ENCODE results near the gene GTPBP2. TPM values are rescaled to one million over a fixed set of nuclear protein-coding genes. Genes with fewer than 3 reads are reported as not detected.

The GTPBP2 gene
- total and polyA plus RNA-seq, 2 of the 13 experiments (the other 11 are each of a cell fraction or from before 2014, with no cell fraction given) = 26.9 to 88.2 TPM

DNA sequence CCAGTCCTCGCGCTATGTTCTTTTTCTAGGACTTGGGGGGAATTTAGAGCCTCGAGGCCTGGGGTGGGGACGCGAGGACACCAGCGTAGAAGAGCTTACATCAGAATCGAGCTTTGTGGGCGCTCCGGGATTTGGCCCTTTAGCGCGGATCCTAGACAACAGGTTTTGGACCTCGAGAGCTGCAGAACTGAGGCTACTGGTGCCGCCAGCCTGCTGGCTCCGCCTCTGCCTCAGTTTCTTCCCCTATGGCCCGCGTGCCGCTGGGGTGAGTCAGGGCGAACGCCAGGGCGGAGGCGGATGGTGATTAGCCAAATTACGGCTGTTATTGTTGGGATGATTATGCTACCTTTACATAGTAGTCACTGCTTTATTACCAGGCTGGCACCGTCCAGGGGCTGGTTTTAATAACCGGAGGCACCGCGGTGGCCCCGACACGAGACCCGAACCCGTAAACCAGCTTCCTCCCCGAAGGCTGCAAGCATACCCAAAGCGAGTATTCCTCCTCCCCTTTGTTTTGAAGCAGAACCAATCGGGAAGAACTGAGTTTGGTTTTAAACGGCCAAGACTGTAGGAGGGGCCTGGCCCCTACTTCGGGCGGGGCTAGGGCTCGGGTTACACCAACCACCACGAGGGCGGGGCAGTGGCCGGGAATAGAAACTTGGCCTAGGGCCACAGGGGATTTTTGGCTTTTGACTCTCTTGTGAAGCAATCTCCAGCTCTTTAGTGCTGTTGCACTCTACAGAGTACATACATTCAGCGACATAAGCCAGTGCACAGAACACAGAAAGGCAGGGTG lies 639 bp upstream of the GTPBP2 start (continued):
- TF ChIP-seq ZNF251 (CRISPR knock-in tag; IDR thresholded peaks at IDR 0.05) = no peak
- no peak for TF ChIP-seq CENPT (CRISPR knock-in tag; IDR thresholded peaks at IDR 0.05; ENCODE audit: low read depth)
- TF ChIP-seq PLRG1 (conservative IDR thresholded peaks at IDR 0.05) = no peak
- TF ChIP-seq ZC3H13 (CRISPR knock-in tag; IDR thresholded peaks at IDR 0.05) = no peak; the same call in 1 of the 2 replicates
- TF ChIP-seq, protein P1, sequence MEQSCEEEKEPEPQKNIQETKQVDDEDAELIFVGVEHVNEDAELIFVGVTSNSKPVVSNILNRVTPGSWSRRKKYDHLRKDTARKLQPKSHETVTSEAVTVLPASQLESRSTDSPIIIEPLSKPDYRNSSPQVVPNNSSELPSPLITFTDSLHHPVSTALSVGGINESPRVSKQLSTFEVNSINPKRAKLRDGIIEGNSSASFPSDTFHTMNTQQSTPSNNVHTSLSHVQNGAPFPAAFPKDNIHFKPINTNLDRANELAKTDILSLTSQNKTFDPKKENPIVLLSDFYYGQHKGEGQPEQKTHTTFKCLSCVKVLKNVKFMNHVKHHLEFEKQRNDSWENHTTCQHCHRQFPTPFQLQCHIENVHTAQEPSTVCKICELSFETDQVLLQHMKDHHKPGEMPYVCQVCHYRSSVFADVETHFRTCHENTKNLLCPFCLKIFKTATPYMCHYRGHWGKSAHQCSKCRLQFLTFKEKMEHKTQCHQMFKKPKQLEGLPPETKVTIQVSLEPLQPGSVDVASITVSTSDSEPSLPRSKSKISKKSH (CRISPR knock-in tag; IDR thresholded peaks at IDR 0.05; ENCODE audit: borderline replicate concordance) = peak; percentile 61; the same call in 1 of the 2 replicates
- TF ChIP-seq, protein P2, sequence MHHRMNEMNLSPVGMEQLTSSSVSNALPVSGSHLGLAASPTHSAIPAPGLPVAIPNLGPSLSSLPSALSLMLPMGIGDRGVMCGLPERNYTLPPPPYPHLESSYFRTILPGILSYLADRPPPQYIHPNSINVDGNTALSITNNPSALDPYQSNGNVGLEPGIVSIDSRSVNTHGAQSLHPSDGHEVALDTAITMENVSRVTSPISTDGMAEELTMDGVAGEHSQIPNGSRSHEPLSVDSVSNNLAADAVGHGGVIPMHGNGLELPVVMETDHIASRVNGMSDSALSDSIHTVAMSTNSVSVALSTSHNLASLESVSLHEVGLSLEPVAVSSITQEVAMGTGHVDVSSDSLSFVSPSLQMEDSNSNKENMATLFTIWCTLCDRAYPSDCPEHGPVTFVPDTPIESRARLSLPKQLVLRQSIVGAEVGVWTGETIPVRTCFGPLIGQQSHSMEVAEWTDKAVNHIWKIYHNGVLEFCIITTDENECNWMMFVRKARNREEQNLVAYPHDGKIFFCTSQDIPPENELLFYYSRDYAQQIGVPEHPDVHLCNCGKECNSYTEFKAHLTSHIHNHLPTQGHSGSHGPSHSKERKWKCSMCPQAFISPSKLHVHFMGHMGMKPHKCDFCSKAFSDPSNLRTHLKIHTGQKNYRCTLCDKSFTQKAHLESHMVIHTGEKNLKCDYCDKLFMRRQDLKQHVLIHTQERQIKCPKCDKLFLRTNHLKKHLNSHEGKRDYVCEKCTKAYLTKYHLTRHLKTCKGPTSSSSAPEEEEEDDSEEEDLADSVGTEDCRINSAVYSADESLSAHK (CRISPR knock-in tag; IDR thresholded peaks at IDR 0.05; ENCODE audit: borderline replicate concordance) = 0 out of 2 replicates have a peak, but pooled peaks have one; percentile 17
- TF ChIP-seq TAF15 (IDR thresholded peaks at IDR 0.05; ENCODE audit: low read depth, low read length, poor library complexity, severe bottlenecking) = no peak
- peak; percentile 40; the same call in 1 of the 2 replicates for TF ChIP-seq ZNF607 (CRISPR knock-in tag; IDR thresholded peaks at IDR 0.05; ENCODE audit: borderline replicate concordance)
- TF ChIP-seq EHMT2 (IDR thresholded peaks at IDR 0.05; ENCODE audit: borderline replicate concordance, low read depth, low read length) = no peak
- TF ChIP-seq RBFOX2 (IDR thresholded peaks at IDR 0.05; ENCODE audit: low read depth, low read length) = peak; percentile 56
- no peak; the same call in 1 of the 2 replicates for TF ChIP-seq ZNF33B (CRISPR knock-in tag; IDR thresholded peaks at IDR 0.05)
- TF ChIP-seq ZNF274 (CRISPR knock-in tag; IDR thresholded peaks at IDR 0.05) = no peak
- TF ChIP-seq MTA1 (CRISPR knock-in tag; IDR thresholded peaks at IDR 0.05; ENCODE audit: borderline replicate concordance) = no peak; the same call in 1 of the 2 replicates
- TF ChIP-seq HNF4A (CRISPR knock-in tag; IDR thresholded peaks at IDR 0.05) = peak; percentile 30
- TF ChIP-seq SETDB1 (CRISPR knock-in tag; IDR thresholded peaks at IDR 0.05; ENCODE audit: borderline replicate concordance) = no peak
- TF ChIP-seq HMGXB3 (CRISPR knock-in tag; IDR thresholded peaks at IDR 0.05; ENCODE audit: borderline replicate concordance) = no peak; the same call in 1 of the 2 replicates
- no peak for TF ChIP-seq U2AF2 (IDR thresholded peaks at IDR 0.05; ENCODE audit: low read depth, low read length)
- TF ChIP-seq, protein P3, sequence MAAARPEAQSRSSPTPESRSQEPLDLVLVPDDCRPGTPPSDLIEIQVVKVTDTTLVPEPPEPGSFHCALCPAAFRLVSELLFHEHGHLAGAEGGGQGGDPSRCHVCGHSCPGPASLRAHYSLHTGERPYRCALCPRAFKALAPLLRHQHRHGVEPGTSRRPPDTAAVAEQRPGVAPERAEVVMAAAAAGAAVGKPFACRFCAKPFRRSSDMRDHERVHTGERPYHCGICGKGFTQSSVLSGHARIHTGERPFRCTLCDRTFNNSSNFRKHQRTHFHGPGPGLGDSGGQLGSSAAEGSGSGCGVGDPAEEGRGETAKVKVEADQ (CRISPR knock-in tag; IDR thresholded peaks at IDR 0.05; ENCODE audit: borderline replicate concordance) = no peak
- peak; percentile 30; the same call in 1 of the 2 replicates for TF ChIP-seq ZNF580 (CRISPR knock-in tag; IDR thresholded peaks at IDR 0.05; ENCODE audit: borderline replicate concordance, low read depth)
